ENCODE data around the gene RNF111. TPM values are rescaled to one million over a fixed set of nuclear protein-coding genes. Genes with fewer than 3 reads are reported as not detected.

RNF111 gene
- total RNA-seq (2022; extraction: Qiagen RNA extraction; ENCODE audit: low read depth): 21.4 to 29.8 TPM (median 24.1 TPM) in 5 replicates

GRCh38 chr15:58987491-58988005, at the start of gene RNF111:
TSS of gene RNF111 (plus strand) at chr15:58987663. CDS start at chr15:59030823, 43,160 bp downstream.

GRCh38 chr15:59104912-59105732, 117.7 kb downstream of the RNF111 start, which contains the start of gene CCNB2:
TSS of gene CCNB2 (plus strand) at chr15:59105146. CDS start at chr15:59105269, 123 bp downstream.

Other genes with a start within 250 kb of the RNF111 start
- 90.0 to 144 TPM (median 120 TPM) in 5 replicates for gene ADAM10, start 238.0 kb upstream of the RNF111 start, total RNA-seq (2022; extraction: Qiagen RNA extraction; ENCODE audit: low read depth)
- 3.3 to 5.1 TPM (median 4.2 TPM) in 5 replicates for gene MINDY2, start 216.4 kb upstream of the RNF111 start, total RNA-seq (2022; extraction: Qiagen RNA extraction; ENCODE audit: low read depth)
- 77.4 to 97.7 TPM (median 82.0 TPM) in 5 replicates for gene SLTM, start 54.0 kb upstream of the RNF111 start, total RNA-seq (2022; extraction: Qiagen RNA extraction; ENCODE audit: low read depth)
- gene CCNB2, start 117.5 kb downstream of the RNF111 start, total RNA-seq (2022; extraction: Qiagen RNA extraction; ENCODE audit: low read depth): 97.0 to 114 TPM (median 102 TPM) in 5 replicates
- not detected in 5 replicates for gene LDHAL6B, start 219.2 kb downstream of the RNF111 start, total RNA-seq (2022; extraction: Qiagen RNA extraction; ENCODE audit: low read depth)